ENCODE results near the gene RNMT.
"Not testable (repeated sequence)": the region's sequence is repeated elsewhere in the genome, so short reads cannot be mapped to it uniquely, and the experiment has no call there.

The RNMT gene

DNA sequence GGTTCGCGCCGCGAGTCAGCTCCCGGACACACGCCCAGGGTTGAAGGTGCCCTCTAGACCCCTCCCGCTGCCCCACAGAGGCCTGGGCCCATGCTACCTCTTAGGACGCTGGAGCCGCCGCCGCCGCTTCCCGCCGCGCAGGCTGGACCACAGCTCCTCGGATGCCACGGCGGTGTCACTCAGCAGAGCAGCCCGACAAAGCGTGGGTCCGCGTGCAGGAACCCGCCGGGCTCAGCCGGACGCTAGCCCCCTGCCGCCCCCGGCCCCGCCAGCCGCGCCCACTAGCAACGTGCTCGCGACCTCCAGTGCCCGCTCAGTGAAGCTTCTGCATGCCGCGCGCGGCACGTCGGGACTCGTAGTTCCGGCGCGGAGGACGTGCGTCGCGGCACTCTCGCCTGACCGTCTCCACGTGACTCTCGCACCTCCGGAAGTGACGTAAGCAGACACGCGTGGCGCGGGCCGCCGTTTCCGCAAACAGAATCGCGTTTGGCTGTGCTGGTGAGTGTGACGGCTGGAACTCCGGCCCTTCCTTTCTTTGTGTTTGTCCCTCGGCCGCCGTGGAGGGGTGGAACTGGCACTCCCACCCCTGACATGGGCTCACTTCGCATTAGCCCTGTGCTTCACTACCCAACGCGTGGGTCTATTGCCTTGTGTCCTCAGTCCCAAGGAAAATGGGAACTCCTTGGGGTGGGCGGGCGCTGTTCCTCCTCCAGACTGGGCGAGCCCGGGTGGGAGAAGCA lies at the start of gene RNMT, which contains the start of gene FAM210A:
TSS of gene RNMT (plus strand) at position 442 of the 740 bp plus-strand sequence. CDS start 4,845 bp downstream, outside the sequence.
TSS of gene FAM210A (minus strand) at position 327 of the 740 bp plus-strand sequence. CDS start 44,481 bp downstream, outside the sequence.
- peak within 1 kb of the TSS; percentile 81 for H3K27ac ChIP-seq
- TF ChIP-seq, protein P1, sequence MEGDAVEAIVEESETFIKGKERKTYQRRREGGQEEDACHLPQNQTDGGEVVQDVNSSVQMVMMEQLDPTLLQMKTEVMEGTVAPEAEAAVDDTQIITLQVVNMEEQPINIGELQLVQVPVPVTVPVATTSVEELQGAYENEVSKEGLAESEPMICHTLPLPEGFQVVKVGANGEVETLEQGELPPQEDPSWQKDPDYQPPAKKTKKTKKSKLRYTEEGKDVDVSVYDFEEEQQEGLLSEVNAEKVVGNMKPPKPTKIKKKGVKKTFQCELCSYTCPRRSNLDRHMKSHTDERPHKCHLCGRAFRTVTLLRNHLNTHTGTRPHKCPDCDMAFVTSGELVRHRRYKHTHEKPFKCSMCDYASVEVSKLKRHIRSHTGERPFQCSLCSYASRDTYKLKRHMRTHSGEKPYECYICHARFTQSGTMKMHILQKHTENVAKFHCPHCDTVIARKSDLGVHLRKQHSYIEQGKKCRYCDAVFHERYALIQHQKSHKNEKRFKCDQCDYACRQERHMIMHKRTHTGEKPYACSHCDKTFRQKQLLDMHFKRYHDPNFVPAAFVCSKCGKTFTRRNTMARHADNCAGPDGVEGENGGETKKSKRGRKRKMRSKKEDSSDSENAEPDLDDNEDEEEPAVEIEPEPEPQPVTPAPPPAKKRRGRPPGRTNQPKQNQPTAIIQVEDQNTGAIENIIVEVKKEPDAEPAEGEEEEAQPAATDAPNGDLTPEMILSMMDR (conservative IDR thresholded peaks at IDR 0.05) = no peak; the same call in 1 of the 2 replicates

DNA sequence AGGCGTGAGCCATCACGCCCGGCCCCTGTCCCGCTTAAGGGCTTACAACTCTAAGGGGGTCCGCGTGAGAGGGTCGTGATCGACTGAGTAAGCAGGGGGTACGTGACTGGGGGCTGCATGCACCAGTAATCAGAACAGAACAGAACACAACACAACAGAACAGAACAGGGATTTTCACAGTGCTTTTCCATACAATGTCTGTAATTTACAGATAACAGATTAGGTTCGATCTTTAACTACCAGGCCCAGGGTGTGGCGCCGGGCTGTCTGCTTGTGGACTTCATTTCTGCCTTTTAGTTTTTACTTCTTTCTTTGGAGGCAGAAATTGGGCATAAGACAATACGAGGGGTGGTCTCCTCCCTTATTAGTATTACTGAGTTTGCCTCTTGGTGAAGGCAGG lies 49.1 kb upstream of the RNMT start:
- not testable (repeated sequence) for H3K27ac ChIP-seq

DNA sequence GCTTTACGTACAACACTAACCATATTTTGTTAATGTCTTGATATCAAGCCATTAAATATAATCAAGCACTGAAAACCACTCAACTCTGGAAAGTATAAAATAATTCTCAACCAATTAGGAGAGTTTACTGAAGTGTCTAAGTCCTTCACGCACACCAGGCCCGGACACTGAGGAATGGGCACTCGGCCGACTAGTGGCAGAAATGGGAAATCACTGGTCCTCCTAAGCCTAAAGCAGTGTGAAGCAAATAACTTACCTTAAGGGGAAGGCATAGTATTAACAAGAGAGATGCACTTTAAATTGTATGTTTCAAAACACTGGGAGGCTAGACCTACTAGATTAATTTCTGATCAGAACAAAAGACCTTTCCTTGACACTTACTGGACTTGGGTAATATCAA lies 45.9 kb upstream of the RNMT start:
- no peak overlapping the region for H3K27ac ChIP-seq
- TF ChIP-seq, protein P1 (conservative IDR thresholded peaks at IDR 0.05) = peak; percentile 67

DNA sequence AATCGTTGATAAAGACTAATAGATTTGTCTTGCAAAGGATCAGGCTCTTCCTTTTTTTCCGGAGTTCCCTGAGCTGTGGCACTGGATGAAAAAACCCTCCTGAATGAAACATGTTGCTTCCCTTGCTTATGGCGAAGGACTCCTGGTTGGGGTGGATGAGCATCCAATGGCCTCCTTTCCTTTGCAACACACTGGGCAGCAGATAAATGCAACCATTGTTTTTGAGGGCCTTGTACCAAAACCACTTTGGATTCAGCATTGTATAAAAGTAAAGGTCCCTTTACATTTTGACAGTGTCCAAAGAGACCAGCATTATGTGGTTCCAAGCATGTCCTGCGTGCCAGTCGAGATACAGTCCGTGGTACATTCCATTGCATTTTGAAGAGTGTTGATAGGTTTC lies 44.8 kb upstream of the RNMT start:
- TF ChIP-seq, protein P1 (conservative IDR thresholded peaks at IDR 0.05) = no peak
- H3K27ac ChIP-seq = no peak overlapping the region

DNA sequence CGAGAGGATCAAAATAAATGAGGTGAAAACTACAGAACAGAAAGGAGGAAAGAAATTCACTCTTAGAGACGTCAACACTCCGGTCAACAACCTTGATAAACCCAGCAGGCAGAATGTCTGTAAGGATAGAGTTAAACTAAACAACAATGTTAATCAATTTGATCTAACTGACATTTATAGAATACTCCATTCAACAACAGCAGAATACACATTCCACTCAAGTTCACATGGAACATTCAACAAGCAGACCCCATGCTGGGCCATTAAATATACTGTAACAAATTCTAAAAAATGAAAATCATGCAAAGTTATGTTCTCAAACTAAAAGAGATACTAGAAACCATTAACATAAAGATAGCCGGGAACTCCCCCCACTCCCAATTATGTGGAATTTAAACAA lies 41.9 kb upstream of the RNMT start:
- TF ChIP-seq, protein P1 (conservative IDR thresholded peaks at IDR 0.05) = no peak
- H3K27ac ChIP-seq = no peak overlapping the region

DNA sequence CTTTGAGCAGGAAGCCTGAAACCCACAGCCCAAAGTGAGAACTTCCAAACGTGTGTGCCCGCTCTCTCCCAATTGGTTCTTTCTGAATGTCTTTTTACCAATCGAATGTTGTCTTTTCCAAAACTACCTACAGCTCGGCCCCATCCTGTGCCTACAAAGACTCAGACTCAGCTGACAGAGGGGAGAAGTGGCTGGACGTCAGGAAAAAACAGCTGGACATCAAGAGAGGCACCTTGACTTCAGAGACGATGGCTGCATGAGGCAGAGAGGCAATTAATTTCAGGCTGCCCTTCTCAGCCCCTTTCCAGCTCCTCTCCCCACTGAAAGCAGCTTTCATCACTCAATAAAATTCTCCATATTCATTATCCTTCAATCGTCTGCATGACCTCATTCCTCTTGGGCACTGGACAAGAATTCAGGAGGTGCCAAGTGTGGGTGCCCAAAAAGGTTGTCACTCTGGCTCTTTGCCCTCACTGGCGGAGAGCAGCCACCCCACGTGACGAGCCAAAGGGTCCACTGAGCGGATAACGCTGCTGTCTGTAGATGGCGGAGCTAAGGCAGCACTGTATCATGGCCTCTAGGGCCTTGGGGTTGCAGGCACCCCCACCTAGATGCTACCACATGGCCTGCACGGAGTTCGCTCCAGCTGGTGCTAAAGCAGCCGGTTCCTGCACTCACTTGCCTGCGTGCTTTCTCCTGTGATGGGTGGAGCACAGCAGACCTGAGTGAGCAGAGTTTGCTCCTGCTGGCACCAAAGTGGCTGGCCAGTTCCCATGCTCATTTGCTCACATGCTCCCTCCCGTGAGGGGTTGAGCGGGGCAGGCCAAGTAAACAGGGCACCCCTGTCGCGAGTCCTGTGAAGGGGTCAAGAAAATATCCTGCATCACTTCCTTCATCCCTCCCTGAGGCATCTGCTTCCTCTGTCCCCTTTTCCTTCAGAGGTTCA lies 38.0 kb upstream of the RNMT start:
- TF ChIP-seq, protein P1 (conservative IDR thresholded peaks at IDR 0.05) = no peak
- H3K27ac ChIP-seq = no peak overlapping the region

DNA sequence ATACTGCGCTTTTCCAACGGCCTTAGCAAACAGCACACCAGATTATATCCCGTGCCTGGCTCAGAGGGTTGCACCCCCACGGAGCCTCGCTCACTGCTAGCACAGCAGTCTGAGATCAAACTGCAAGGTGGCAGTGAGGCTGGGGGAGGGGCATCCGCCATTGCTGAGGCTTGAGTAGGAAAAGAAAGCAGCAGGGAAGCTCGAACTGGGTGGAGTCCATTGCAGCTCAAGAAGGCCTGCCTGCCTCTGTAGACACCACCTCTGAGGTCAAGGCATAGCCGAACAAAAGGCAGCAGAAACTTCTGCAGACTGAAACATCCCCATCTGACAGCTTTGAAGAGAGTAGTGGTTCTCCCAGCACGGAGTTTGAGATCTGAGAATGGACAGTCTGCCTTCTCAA lies 36.4 kb upstream of the RNMT start:
- H3K27ac ChIP-seq = not testable (repeated sequence)

DNA sequence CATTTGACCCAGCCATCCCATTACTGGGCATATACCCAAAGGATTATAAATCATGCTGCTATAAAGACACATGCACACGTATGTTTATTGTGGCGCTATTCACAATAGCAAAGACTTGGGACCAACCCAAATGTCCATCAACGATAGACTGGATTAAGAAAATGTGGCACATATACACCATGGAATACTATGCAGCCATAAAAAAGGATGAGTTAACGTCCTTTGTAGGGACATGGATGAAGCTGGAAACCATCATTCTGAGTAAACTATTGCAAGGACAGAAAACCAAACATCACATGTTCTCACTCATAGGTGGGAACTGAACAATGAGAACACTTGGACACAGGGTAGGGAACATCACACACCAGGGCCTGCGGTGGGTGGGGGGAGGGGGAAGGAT lies 31.1 kb upstream of the RNMT start:
- not testable (repeated sequence) for H3K27ac ChIP-seq

DNA sequence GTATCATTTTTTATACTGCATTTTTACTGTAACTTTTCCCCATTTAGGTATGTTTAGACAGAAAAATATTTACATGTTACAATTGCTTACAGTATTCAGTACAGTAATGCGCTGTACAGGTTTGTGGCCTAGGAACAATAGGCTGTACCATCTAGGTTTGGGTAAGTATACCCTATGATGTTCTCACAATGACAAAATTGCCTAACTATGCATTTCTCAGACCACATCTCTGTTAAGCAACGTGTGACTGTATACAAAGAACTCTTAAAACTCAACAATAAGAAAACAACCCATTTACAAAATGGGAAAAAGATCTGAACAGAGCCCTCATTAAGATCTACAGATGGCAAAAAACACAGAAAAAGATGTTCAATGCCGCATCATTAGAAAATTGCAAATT lies 29.5 kb upstream of the RNMT start:
- TF ChIP-seq, protein P1 (conservative IDR thresholded peaks at IDR 0.05) = no peak
- no peak overlapping the region for H3K27ac ChIP-seq
